Body of pancreas (tissue), 4 donors: ENCODE measurements around the gene LEF1.

ENCODE experiments used
- POLR2A ChIP-seq, 3 donors: fragments of 450-650 bp; IDR thresholded peaks; one replicate each; pipeline ENCODE4 v1.6.1; 2016; ENCODE audit warnings: antibody characterized with exemption in 3 of 3, mild to moderate bottlenecking in 2 of 3
- TF ChIP-seq, protein P1 (sequence below), 7 experiments: fragments of 450-650 bp in 4 of 7; fragments of 200-600 bp in 3 of 7; sonication (generic) in 3 of 7; IDR thresholded peaks; one replicate each; pipeline ENCODE4 v1.5.1; 2016 to 2019; ENCODE audit warnings: antibody characterized with exemption in 7 of 7

DNA sequence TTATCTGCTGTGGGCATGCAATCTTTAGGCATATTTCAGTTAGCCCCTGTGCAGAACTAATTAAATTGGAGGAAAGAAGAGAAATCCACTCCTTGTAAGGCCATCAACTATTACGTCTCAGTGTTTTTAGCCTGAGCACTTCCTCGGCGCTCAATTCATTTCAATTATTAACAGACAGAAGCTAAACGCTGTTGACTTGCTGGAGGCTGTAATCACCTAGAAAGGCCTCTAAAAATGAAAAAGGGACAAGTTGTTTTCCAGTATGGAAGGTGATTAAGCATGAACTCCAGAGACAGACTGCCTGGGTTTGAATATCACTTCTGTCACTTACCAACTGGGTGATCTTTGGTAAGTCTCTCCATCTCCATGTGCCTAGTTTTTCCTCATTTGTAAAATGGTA lies 59.6 kb downstream of the LEF1 start:
- no peak for TF ChIP-seq POLR2A (IDR thresholded peaks at IDR 0.05)
- TF ChIP-seq, protein P1, sequence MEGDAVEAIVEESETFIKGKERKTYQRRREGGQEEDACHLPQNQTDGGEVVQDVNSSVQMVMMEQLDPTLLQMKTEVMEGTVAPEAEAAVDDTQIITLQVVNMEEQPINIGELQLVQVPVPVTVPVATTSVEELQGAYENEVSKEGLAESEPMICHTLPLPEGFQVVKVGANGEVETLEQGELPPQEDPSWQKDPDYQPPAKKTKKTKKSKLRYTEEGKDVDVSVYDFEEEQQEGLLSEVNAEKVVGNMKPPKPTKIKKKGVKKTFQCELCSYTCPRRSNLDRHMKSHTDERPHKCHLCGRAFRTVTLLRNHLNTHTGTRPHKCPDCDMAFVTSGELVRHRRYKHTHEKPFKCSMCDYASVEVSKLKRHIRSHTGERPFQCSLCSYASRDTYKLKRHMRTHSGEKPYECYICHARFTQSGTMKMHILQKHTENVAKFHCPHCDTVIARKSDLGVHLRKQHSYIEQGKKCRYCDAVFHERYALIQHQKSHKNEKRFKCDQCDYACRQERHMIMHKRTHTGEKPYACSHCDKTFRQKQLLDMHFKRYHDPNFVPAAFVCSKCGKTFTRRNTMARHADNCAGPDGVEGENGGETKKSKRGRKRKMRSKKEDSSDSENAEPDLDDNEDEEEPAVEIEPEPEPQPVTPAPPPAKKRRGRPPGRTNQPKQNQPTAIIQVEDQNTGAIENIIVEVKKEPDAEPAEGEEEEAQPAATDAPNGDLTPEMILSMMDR (IDR thresholded peaks at IDR 0.05) = no peak
